Smooth muscle cell (in vitro differentiated cells): ENCODE measurements around the gene LRP3. TPM values are rescaled to one million over a fixed set of nuclear protein-coding genes. Genes with fewer than 3 reads are reported as not detected.

Experiments
- DNase-seq: peaks from one replicate; lab custom pipeline; 2025; ENCODE audit not compliant: unreplicated experiment; lab: John Stamatoyannopoulos, UW
- H2AFZ ChIP-seq: fragments of 200-600 bp; sonication (generic); 2 replicates; pipeline ENCODE4 v1.6.0; 2016; ENCODE audit warnings: antibody characterized with exemption, low read depth, mild to moderate bottlenecking
- H3F3A ChIP-seq: fragments of 200-600 bp; sonication (generic); 2 replicates; pipeline ENCODE4 v1.6.0; 2017; ENCODE audit warnings: antibody characterized with exemption, low read depth
- H3K27ac ChIP-seq: fragments of 200-600 bp; sonication (generic); 2 replicates; pipeline ENCODE4 v1.5.1; 2016; ENCODE audit warnings: low read depth, mild to moderate bottlenecking
- H3K27me3 ChIP-seq: fragments of 200-600 bp; sonication (generic); 2 replicates; pipeline ENCODE4 v1.6.1; 2016; ENCODE audit warnings: low read depth, mild to moderate bottlenecking
- H3K36me3 ChIP-seq: fragments of 200-600 bp; sonication (generic); 2 replicates; pipeline ENCODE4 v1.5.1; 2016; ENCODE audit warnings: low read depth
- H3K4me1 ChIP-seq: fragments of 200-600 bp; sonication (generic); 2 replicates; pipeline ENCODE4 v1.5.1; 2016; ENCODE audit warnings: low read depth
- H3K4me2 ChIP-seq: fragments of 200-600 bp; sonication (generic); 2 replicates; pipeline ENCODE4 v1.6.0; 2016; ENCODE audit warnings: mild to moderate bottlenecking
- H3K4me3 ChIP-seq: fragments of 200-600 bp; sonication (generic); 2 replicates; pipeline ENCODE4 v1.5.1; 2016; ENCODE audit warnings: mild to moderate bottlenecking
- H3K79me2 ChIP-seq: fragments of 200-600 bp; sonication (generic); 2 replicates; pipeline ENCODE4 v1.6.0; 2016; ENCODE audit warnings: low read depth, mild to moderate bottlenecking
- H3K9ac ChIP-seq: fragments of 200-600 bp; sonication (generic); 2 replicates; pipeline ENCODE4 v1.6.0; 2016; ENCODE audit warnings: low read depth
- H3K9me3 ChIP-seq: fragments of 200-600 bp; sonication (generic); replicated peaks from 2 replicates; pipeline ENCODE4 v1.5.1; 2016; ENCODE audit warnings: low read depth
- H4K20me1 ChIP-seq: fragments of 200-600 bp; sonication (generic); 2 replicates; pipeline ENCODE4 v1.6.0; 2016; ENCODE audit warnings: low read depth
- CTCF ChIP-seq: fragments of 200-600 bp; sonication (generic); IDR thresholded peaks from 2 replicates; pipeline ENCODE4 v1.5.1; 2017; ENCODE audit warnings: borderline replicate concordance, mild to moderate bottlenecking, antibody characterized with exemption; ENCODE audit not compliant: insufficient read depth, poor library complexity, severe bottlenecking
- WGBS: methylation state at CpG from one replicate; pipeline ENCODE4 v1.1.7; 2016; ENCODE audit warnings: low lambda C conversion rate; 5-methylcytosine and 5-hydroxymethylcytosine counted together
- polyA plus RNA-seq: library from polyadenylated mRNA; unstranded; fragments of >200 nt; fragmentation: Nextera tagmentation; extraction: Ambion mirVana; gene quantifications from 2 replicates; pipeline ENCODE4 v1.2.1, GENCODE V29; 2016
- total RNA-seq: library from RNA; depleted of rRNA; stranded (reverse); fragments of >200 nt; gene quantifications from 2 replicates; pipeline ENCODE4 v1.2.3, GENCODE V29; 2014

The LRP3 gene
- total and polyA plus RNA-seq, 2 experiments from 2014 or later: 13.5 to 30.5 TPM

- Histone ChIP-seq H3K27me3 (peaks cover 13% of the 10 kb centered on the region), H3K36me3 (no peaks in the 10 kb centered on the region), H3K4me3 (no peak overlapping the region), H3F3A (no peaks in the 10 kb centered on the region), H3K9ac (no peak overlapping the region), H3K79me2 (no peaks in the 10 kb centered on the region), H3K9me3 (no peaks in the 10 kb centered on the region), H2AFZ (no peak overlapping the region), H4K20me1 (no peaks in the 10 kb centered on the region), H3K4me2 (no peak overlapping the region), H3K4me1 (no peaks in the 10 kb centered on the region), H3K27ac (no peak overlapping the region)
- peak; percentile 41 for DNase-seq
- whole genome bisulfite sequencing: 59% methylated on average over 27 of the region's 30 CpGs
- peak; percentile 79 for TF ChIP-seq CTCF
These were observed 41.3 kb downstream of the LRP3 start for GRCh38 chr19:33235269-33235995.

DNA sequence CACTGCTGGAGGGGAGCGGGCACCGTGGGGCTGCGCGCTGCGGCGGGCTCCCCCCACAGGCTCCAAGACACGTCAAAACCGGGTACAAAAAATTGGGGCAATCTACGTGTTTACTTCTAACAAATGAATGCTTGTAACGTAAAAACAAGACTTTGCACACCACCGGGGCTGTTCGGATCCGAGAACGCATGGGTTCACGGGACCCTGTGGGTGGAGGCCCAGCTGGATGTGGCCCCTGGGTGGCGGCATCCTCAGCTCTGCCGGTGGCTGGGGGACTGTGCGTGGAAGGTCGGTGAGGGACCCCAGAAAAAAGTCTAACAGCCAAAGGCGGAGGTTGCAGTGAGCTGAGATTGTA, 41.8 kb downstream of the LRP3 start:
- no peak overlapping the region for H2AFZ ChIP-seq
- H3K27me3 ChIP-seq: peaks cover 10% of the 10 kb centered on the region
- H3K36me3 ChIP-seq: no peaks in the 10 kb centered on the region
- no peak overlapping the region for H3K27ac ChIP-seq
- 92% methylated on average over 20 of the region's 20 CpGs for WGBS
- no peaks in the 10 kb centered on the region for H4K20me1 ChIP-seq
- DNase-seq: no peak
- no peaks in the 10 kb centered on the region for H3F3A ChIP-seq
- no peaks in the 10 kb centered on the region for H3K4me1 ChIP-seq
- no peak overlapping the region for H3K4me3 ChIP-seq
- H3K4me2 ChIP-seq: no peak overlapping the region
- no peak for TF ChIP-seq CTCF
- H3K9me3 ChIP-seq: no peaks in the 10 kb centered on the region
- H3K79me2 ChIP-seq: no peaks in the 10 kb centered on the region
- H3K9ac ChIP-seq: no peak overlapping the region

- Histone ChIP-seq H3K27ac (no peak overlapping the region), H3K9ac (no peak overlapping the region), H3K4me2 (no peak overlapping the region), H3K4me3 (no peak overlapping the region), H3K27me3 (peaks cover 8% of the 10 kb centered on the region), H2AFZ (no peak overlapping the region), H4K20me1 (no peaks in the 10 kb centered on the region), H3K36me3 (no peaks in the 10 kb centered on the region), H3K4me1 (no peaks in the 10 kb centered on the region), H3K79me2 (no peaks in the 10 kb centered on the region), H3K9me3 (no peaks in the 10 kb centered on the region), H3F3A (no peaks in the 10 kb centered on the region)
- 90% methylated on average over 16 of the region's 16 CpGs for WGBS
- DNase-seq: no peak
- no peak for TF ChIP-seq CTCF
These were observed 42.7 kb downstream of the LRP3 start for GRCh38 chr19:33236696-33237390.
